Ishikawa (cell line): ENCODE data around the gene NLRP9.

Experiments
- CEBPB ChIP-seq: IDR thresholded peaks from 2 replicates; pipeline ENCODE4 v1.6.1; 2012
- CREB1 ChIP-seq: IDR thresholded peaks from 2 replicates; pipeline ENCODE4 v1.6.1; 2012; ENCODE audit warnings: low read depth
- EGR1 ChIP-seq: IDR thresholded peaks from 2 replicates; pipeline ENCODE4 v1.6.1; 2012
- EP300 ChIP-seq: IDR thresholded peaks from 2 replicates; pipeline ENCODE4 v1.6.1; 2012; ENCODE audit warnings: borderline replicate concordance
- FOXM1 ChIP-seq: IDR thresholded peaks from 2 replicates; pipeline ENCODE4 v1.6.1; 2012; ENCODE audit warnings: low read depth, borderline replicate concordance
- MAX ChIP-seq: IDR thresholded peaks from 2 replicates; pipeline ENCODE4 v1.6.1; 2012
- NFIC ChIP-seq: IDR thresholded peaks from 2 replicates; pipeline ENCODE4 v1.6.1; 2012
- RAD21 ChIP-seq: IDR thresholded peaks from 2 replicates; pipeline ENCODE4 v1.6.1; 2012; ENCODE audit warnings: low read depth
- REST ChIP-seq: IDR thresholded peaks from 2 replicates; pipeline ENCODE4 v1.6.1; 2012; ENCODE audit warnings: low read depth, mild to moderate bottlenecking
- TAF1 ChIP-seq: IDR thresholded peaks from 2 replicates; pipeline ENCODE4 v1.6.1; 2012; ENCODE audit warnings: low read depth, mild to moderate bottlenecking
- TCF12 ChIP-seq: IDR thresholded peaks from 2 replicates; pipeline ENCODE4 v1.6.1; 2012; ENCODE audit warnings: low read depth
- TEAD4 ChIP-seq: IDR thresholded peaks from 2 replicates; pipeline ENCODE4 v1.6.1; 2012
- USF1 ChIP-seq: IDR thresholded peaks from 2 replicates; pipeline ENCODE4 v1.6.1; 2012
- YY1 ChIP-seq: IDR thresholded peaks from 2 replicates; pipeline ENCODE4 v1.6.1; 2012; ENCODE audit warnings: low read depth
- ZBTB7A ChIP-seq: IDR thresholded peaks from 2 replicates; pipeline ENCODE4 v1.6.1; 2012; ENCODE audit warnings: low read depth

Gene NLRP9

GRCh38 chr19:55696301-55697068 lies 41.7 kb downstream of the NLRP9 start:
- no peak for TF ChIP-seq RAD21
- TF ChIP-seq REST = no peak
- TF ChIP-seq EP300 = no peak
- TF ChIP-seq TAF1 = no peak
- TF ChIP-seq TEAD4 = no peak
- no peak for TF ChIP-seq ZBTB7A
- no peak for TF ChIP-seq TCF12
- no peak for TF ChIP-seq CREB1
- no peak for TF ChIP-seq EGR1
- TF ChIP-seq CEBPB = no peak
- TF ChIP-seq NFIC = no peak
- TF ChIP-seq YY1 = no peak
- TF ChIP-seq MAX = no peak
- no peak for TF ChIP-seq FOXM1
- no peak for TF ChIP-seq USF1

GRCh38 chr19:55695511-55696290 lies 42.5 kb downstream of the NLRP9 start:
- TF ChIP-seq EGR1 (no peak), CREB1 (no peak), USF1 (no peak), CEBPB (no peak), FOXM1 (no peak), RAD21 (no peak), MAX (no peak), TEAD4 (no peak)

- TF ChIP-seq REST (no peak), TEAD4 (no peak), CEBPB (no peak), FOXM1 (no peak), YY1 (no peak), EP300 (no peak), USF1 (no peak), EGR1 (no peak), ZBTB7A (no peak), TCF12 (no peak), MAX (no peak), CREB1 (no peak), TAF1 (no peak), NFIC (no peak), RAD21 (no peak)
Observed at GRCh38 chr19:55694656-55695491, 43.3 kb downstream of the NLRP9 start.

GRCh38 chr19:55694241-55694655 lies 44.0 kb downstream of the NLRP9 start:
- no peak for TF ChIP-seq NFIC
- no peak for TF ChIP-seq RAD21
- no peak for TF ChIP-seq EP300
- no peak for TF ChIP-seq MAX
- TF ChIP-seq EGR1 = no peak
- TF ChIP-seq CREB1 = no peak
- no peak for TF ChIP-seq CEBPB
- TF ChIP-seq TAF1 = no peak
- TF ChIP-seq YY1 = no peak
- no peak for TF ChIP-seq FOXM1
- no peak for TF ChIP-seq ZBTB7A
- no peak for TF ChIP-seq USF1
- no peak for TF ChIP-seq REST
- no peak for TF ChIP-seq TEAD4
- TF ChIP-seq TCF12 = no peak
